Measurements from ENCODE around the gene CELSR1.

Gene CELSR1

GRCh38 chr22:46537225-46537945 is at the start of gene CELSR1:
Gene CELSR1 (minus strand): TSS chr22:46537620. CDS start chr22:46537170, 450 bp downstream.
- DNase-seq (ENCODE audit: low read depth): peak; percentile 50

GRCh38 chr22:46587061-46587460 is 49.6 kb upstream of the CELSR1 start:
- no peak for DNase-seq (ENCODE audit: low read depth)

GRCh38 chr22:46586531-46587011 is 49.2 kb upstream of the CELSR1 start:
- no peak for DNase-seq (ENCODE audit: low read depth)

- DNase-seq (ENCODE audit: low read depth): no peak
Observed at GRCh38 chr22:46586123-46586519, 48.7 kb upstream of the CELSR1 start.

GRCh38 chr22:46585340-46586122 is 48.1 kb upstream of the CELSR1 start:
- DNase-seq (ENCODE audit: low read depth): no peak

GRCh38 chr22:46584081-46584921 is 46.9 kb upstream of the CELSR1 start:
- no peak for DNase-seq (ENCODE audit: low read depth)

GRCh38 chr22:46583571-46583970 is 46.2 kb upstream of the CELSR1 start:
- DNase-seq (ENCODE audit: low read depth): no peak

- no peak for DNase-seq (ENCODE audit: low read depth)
Observed at GRCh38 chr22:46582281-46582933, 45.0 kb upstream of the CELSR1 start.

- no peak for DNase-seq (ENCODE audit: low read depth)
Observed at GRCh38 chr22:46581538-46582244, 44.3 kb upstream of the CELSR1 start.

- DNase-seq (ENCODE audit: low read depth): no peak
Observed at GRCh38 chr22:46580940-46581537, 43.6 kb upstream of the CELSR1 start.

GRCh38 chr22:46579751-46580449 is 42.5 kb upstream of the CELSR1 start:
- no peak for DNase-seq (ENCODE audit: low read depth)

- DNase-seq (ENCODE audit: low read depth): no peak
Observed at GRCh38 chr22:46578824-46579561, 41.6 kb upstream of the CELSR1 start.

GRCh38 chr22:46578251-46578823 is 40.9 kb upstream of the CELSR1 start:
- DNase-seq (ENCODE audit: low read depth): no peak

- DNase-seq (ENCODE audit: low read depth): no peak
Observed at GRCh38 chr22:46577368-46578249, 40.2 kb upstream of the CELSR1 start.

- DNase-seq (ENCODE audit: low read depth): peak; percentile 63
Observed at GRCh38 chr22:46576556-46577367, 39.3 kb upstream of the CELSR1 start.

GRCh38 chr22:46575911-46576555 is 38.6 kb upstream of the CELSR1 start:
- DNase-seq (ENCODE audit: low read depth): no peak
